Breast epithelium (tissue), 4 donors: ENCODE data around the gene NBPF12. TPM values are rescaled to one million over a fixed set of nuclear protein-coding genes. Genes with fewer than 3 reads are reported as not detected.
"Not testable (repeated sequence)": the region's sequence is repeated elsewhere in the genome, so short reads cannot be mapped to it uniquely, and the experiment has no call there.

Source experiments
- DNase-seq, 2 donors: peaks; one replicate each; pipeline ENCODE4 v3.0.0-alpha.2; 2019; ENCODE audit warnings: low spot score in 2 of 2
- H3K27ac ChIP-seq, 2 donors: fragments of 200-600 bp; sonication (generic) in 1 of 2; one replicate each; pipeline ENCODE4 v1.5.1; 2016 to 2019; ENCODE audit warnings: mild to moderate bottlenecking in 1 of 2
- H3K27me3 ChIP-seq, 2 donors: fragments of 200-600 bp; sonication (generic) in 1 of 2; one replicate each; pipeline versions ENCODE4 v1.5.1 to v1.6.0; 2017 to 2019; ENCODE audit warnings: control low read depth in 1 of 2, mild to moderate bottlenecking in 1 of 2
- H3K36me3 ChIP-seq: fragments of 200-600 bp; one replicate; pipeline ENCODE4 v1.5.1; 2019
- H3K4me1 ChIP-seq, 2 donors: fragments of 200-600 bp; sonication (generic); one replicate each; pipeline ENCODE4 v1.5.1; 2016 to 2019; ENCODE audit warnings: control low read depth in 1 of 2
- H3K4me3 ChIP-seq, 3 donors: fragments of 200-600 bp; sonication (generic); 1 replicate in 2 of 3; 2 replicates in 1 of 3; pipeline ENCODE4 v1.5.1; 2016 to 2019; ENCODE audit warnings: mild to moderate bottlenecking in 3 of 3, moderate library complexity in 2 of 3
- H3K9me3 ChIP-seq, 2 donors: fragments of 200-600 bp; sonication (generic) in 1 of 2; one replicate each; pipeline ENCODE4 v1.5.1; 2016 to 2019; ENCODE audit warnings: control low read depth in 1 of 2
- POLR2A ChIP-seq: fragments of 450-650 bp; IDR thresholded peaks from one replicate; pipeline ENCODE4 v1.6.1; 2016; ENCODE audit warnings: antibody characterized with exemption, mild to moderate bottlenecking, moderate library complexity
- POLR2AphosphoS5 ChIP-seq, 3 donors: sonication (generic); formaldehyde crosslinking; IDR thresholded peaks; one replicate each; pipeline ENCODE4 v1.6.1; 2017; ENCODE audit warnings: antibody characterized with exemption in 3 of 3
- intact Hi-C: fragments of 100-400 bp; cut with DNase I; formaldehyde crosslinking; loops from one replicate; pipeline ENCODE4 v1.15.1; 2023; ENCODE audit warnings: low total_unique reads
- total RNA-seq, 3 donors: library from RNA; depleted of rRNA; stranded (reverse); fragments of >200 nt; gene quantifications; one replicate each; pipeline ENCODE4 v1.1.0, GENCODE V29; 2016
- TF ChIP-seq, protein P1 (sequence below), 3 donors: fragments of 450-650 bp; IDR thresholded peaks; one replicate each; pipeline ENCODE4 v1.5.1; 2016 to 2017; ENCODE audit warnings: antibody characterized with exemption in 3 of 3, mild to moderate bottlenecking in 3 of 3, moderate library complexity in 3 of 3

Gene NBPF12
- total RNA-seq, 3 donors from 2014 or later: 16.0 to 22.3 (median 19.8) TPM

DNA sequence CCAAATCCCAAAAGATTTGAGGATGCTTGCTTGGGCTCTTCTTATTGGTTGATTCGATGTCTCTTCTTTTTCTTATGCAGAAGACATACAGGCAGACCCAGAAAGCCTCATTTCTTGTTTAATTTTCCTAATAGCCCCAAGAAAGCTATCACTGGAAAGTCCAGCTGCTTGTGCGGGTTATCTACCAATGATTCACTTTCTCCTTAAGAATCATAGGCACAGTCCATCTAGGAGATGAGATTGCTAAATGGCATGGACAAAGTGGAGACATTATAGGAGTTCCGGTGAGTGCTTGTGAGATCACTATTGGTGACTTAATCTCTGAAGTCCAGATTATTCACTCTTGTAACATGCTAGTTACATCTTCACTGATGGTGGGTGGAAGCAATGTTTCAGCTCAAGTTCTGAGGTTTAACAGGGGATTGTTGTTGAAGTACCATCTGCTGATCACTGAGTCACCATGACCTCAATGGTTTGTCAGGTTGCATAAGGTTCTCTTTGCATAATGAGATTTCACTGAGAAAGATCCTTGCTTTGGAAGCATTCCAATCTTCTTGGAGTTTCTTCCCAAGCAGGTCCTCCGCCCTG is 92.0 kb downstream of the NBPF12 start:
- H3K9me3 ChIP-seq, H3K27me3 ChIP-seq, intact Hi-C loops, H3K36me3 ChIP-seq, H3K4me1 ChIP-seq, DNase-seq, H3K27ac ChIP-seq, H3K4me3 ChIP-seq: not testable (repeated sequence)

DNA sequence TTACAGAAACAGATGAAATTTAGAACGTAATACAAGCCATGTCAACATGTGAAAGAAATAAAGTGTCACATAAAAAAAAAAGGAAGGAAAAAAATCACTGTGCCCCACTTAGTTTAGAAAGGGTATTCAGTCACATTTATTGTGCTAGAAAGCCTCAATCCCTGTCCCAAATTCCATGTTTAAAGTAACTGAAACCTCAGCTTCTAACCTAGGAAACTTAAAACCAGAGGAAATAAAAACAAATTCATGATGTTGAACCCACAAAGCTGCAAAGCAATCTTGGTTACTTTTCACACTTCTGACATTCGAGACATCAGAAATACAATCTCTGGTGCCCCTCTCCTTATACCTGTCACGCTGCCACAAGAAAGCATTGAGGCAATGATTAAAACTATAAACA is 101.8 kb downstream of the NBPF12 start:
- Histone ChIP-seq H3K36me3 (no peaks in the 10 kb centered on the region), H3K27ac (no peak overlapping the region), H3K4me3 (no peak overlapping the region), H3K9me3 (no peaks in the 10 kb centered on the region), H3K27me3 (no peaks in the 10 kb centered on the region), H3K4me1 (no peaks in the 10 kb centered on the region)
- intact Hi-C loops: no loop called here
- TF ChIP-seq POLR2A: no peak
- TF ChIP-seq, protein P1, sequence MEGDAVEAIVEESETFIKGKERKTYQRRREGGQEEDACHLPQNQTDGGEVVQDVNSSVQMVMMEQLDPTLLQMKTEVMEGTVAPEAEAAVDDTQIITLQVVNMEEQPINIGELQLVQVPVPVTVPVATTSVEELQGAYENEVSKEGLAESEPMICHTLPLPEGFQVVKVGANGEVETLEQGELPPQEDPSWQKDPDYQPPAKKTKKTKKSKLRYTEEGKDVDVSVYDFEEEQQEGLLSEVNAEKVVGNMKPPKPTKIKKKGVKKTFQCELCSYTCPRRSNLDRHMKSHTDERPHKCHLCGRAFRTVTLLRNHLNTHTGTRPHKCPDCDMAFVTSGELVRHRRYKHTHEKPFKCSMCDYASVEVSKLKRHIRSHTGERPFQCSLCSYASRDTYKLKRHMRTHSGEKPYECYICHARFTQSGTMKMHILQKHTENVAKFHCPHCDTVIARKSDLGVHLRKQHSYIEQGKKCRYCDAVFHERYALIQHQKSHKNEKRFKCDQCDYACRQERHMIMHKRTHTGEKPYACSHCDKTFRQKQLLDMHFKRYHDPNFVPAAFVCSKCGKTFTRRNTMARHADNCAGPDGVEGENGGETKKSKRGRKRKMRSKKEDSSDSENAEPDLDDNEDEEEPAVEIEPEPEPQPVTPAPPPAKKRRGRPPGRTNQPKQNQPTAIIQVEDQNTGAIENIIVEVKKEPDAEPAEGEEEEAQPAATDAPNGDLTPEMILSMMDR (IDR thresholded peaks at IDR 0.05): no peak
- TF ChIP-seq POLR2AphosphoS5 (IDR thresholded peaks at IDR 0.05): no peak
- no peak for DNase-seq

DNA sequence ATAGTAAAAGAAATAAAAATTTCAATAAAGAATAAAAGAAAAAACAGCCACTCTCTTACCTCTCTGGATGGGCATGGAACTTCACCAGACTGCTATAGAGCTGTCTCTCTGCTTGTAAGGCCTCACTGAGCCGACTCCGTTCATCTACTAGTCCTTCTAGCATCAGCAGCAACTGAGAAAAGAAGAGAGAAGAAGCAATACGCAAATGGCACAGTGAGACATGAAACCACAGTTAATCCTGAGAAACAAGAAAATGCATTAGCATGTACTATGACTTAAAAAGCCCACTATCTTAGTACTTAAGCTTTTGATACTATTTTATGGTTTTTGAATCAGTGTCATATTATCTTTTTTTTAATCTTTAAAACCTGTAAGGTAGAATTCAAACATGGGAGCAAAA is 104.8 kb downstream of the NBPF12 start:
- DNase-seq, intact Hi-C loops, H3K27me3 ChIP-seq, H3K4me1 ChIP-seq, H3K9me3 ChIP-seq, H3K4me3 ChIP-seq, H3K36me3 ChIP-seq, H3K27ac ChIP-seq: not testable (repeated sequence)

DNA sequence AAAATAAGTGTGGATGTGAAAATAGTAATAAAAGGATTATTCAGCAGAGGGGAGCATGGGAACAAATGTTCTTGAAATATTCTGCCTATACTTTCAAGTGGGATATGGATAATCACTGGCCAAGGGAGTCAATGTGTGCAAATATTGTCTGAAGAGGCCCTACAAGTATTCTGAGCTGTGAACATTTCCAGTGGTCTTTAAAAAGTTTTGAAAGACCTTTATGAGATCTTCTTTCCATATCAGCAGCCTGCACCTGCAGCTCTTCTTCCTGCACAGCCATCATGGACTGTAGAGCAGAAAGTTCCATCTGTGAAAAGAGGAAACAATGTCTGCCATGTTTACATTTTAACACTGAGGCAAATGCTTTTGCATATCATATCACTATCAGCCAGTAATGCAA is 106.4 kb downstream of the NBPF12 start:
- H3K4me3 ChIP-seq, DNase-seq, intact Hi-C loops: not testable (repeated sequence)

More for the DNA sequence above, 106.4 kb downstream of the NBPF12 start:
- not testable (repeated sequence) for H3K27ac ChIP-seq, H3K4me1 ChIP-seq, H3K36me3 ChIP-seq, H3K9me3 ChIP-seq, H3K27me3 ChIP-seq

Other genes with a start within 250 kb of the NBPF12 start
- gene PRKAB2, start 234.1 kb downstream of the NBPF12 start, total RNA-seq: 10 to 100 TPM; 14.1 to 16.8 (median 14.1) TPM